GM18511 (cell line): ENCODE data around the gene ZNF778.
"Not testable (repeated sequence)": the region's sequence is repeated elsewhere in the genome, so short reads cannot be mapped to it uniquely, and the experiment has no call there.

Experiments used
- ATAC-seq: cut with Tn5 transposase; IDR thresholded peaks from one replicate; pipeline ENCODE4 v1.9.1; 2021; ENCODE audit warnings: mild to moderate bottlenecking, moderate library complexity; ENCODE audit not compliant: unreplicated experiment

The ZNF778 gene

DNA sequence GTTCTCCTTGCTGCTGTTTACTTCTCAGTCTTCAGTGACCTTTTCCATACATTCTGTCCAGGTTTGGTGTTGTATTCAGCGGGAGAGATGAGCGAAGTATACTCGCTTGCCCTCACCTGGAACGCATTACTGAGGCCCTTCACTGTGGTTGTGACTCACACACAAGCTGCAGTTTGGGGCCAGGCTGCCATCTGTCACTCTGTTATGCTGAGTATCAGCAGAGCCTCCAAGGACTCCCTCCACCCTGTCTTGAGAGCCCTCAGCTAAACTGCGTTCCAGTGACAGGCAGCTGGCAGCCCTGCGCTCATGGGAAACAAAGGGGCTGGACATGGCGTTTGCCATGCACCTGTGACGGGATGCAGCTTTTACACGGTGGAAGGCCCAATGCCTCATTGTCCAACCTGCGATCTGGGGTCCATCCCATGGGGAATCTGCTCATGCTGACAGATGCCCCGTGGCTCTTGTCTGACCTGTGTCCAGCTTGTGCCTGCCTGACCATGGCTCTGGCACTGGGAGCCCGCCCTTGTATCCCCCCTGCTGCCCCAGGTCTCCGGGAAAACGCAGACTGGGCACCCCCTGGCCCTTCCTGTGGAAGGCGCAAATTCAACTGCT is 6.5 kb upstream of the ZNF778 start:
- no peak for ATAC-seq

DNA sequence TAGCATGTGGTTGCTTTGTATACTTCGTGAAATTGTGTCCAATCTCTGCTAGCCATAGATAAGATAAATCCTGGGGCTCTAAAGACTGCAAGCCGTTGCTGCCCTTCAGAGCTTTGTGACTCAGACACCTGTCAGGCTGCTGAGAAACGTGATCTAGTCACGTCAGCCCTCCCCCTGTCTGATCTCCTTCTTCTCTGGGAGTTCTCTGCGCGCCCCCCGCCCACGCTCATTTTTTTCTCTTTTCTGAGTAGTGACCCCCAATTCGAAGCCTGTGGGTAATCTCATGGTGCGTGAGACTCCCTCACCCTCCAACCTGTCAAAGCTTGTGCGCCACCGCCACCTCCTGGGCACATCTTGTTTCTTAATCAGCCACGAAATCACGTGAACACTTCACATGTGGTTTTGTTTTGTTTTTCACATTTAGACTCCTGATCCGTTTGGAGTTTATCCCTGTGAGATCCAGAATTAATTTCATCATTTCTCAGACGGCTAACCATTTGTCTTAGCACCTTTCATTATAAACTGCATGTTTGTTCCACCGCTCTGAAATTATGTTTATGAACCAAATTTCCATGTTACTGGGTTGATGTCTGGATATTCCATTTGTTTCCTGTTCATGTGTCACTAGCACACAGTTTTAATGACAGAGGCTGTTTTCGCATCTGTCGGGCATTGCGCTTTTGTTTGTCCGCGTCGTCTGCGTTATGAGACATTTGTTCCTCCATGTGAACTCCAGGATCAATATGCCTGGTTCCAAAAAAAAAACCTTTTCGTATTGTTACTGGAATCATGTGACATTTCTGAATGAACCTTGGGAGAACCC is 977 bp upstream of the ZNF778 start:
- no peak for ATAC-seq

DNA sequence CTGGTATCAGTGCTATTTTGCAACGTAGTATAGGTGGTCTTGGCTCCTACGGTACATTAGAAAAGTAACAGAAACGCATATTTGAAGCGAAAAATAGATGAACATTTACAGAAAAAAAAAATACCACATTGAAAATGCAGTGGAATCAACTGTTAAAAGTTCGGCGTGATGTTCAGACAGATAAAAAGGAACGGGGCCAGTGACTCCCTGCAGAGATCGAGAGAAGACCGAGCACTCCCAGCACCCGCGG is 440 bp upstream of the ZNF778 start:
- no peak for ATAC-seq

DNA sequence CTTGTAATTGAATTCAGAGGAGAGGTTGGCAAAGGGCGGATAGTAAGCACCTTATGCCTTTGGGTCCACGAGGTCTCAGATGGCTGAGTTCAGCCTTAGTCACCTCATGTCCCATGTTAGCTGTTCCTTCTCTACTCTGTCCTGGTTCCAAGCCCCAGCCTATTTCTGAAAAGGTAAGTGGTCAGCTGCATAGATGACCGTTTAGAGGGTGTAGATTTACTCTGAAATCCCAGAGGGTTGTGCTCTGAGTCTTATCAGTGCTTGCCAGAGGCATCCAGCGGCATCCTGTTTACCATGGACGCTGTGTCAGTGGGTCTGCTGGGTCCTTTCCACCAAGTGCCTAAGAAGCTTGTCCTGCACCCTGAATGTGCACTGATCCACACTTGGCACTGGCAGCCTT is 1.9 kb downstream of the ZNF778 start:
- no peak for ATAC-seq

DNA sequence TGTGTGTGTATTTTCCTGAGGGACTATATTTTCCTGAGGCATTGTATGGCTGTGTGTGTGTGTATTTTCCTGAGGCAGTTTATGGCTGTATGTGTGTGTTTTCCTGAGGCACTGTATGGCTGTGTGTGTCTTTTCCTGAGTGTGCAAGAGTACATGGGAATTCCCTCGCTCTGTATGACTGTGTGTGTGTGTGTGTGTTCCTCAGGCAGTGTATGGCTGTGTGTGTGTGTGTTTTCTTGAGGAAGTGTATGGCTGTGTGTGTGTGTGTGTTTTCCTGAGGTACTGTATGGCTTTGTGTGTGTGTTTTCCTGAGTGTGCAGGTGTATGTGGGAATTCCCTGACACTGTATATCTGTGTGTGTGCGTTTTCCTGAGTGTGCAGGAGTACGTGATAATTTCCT is 4.1 kb downstream of the ZNF778 start:
- ATAC-seq: no peak

DNA sequence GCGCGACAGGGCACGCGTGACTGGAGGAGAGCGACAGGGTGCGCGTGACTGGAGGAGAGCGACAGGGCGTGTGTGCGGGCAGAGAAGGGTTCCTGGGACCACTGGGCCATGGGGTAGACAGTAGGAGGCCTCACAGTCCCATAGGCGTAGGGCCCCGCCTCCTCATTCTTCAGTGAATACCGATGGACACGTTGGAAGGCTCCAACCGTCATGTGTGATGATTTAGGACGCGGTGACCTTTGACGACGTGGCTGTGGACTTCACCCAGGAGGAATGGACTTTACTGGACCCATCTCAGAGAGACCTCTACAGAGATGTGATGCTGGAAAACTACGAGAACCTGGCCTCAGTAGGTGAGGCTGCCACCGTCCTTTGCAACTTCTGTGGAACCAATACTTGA is 5.4 kb downstream of the ZNF778 start:
- ATAC-seq: no peak

DNA sequence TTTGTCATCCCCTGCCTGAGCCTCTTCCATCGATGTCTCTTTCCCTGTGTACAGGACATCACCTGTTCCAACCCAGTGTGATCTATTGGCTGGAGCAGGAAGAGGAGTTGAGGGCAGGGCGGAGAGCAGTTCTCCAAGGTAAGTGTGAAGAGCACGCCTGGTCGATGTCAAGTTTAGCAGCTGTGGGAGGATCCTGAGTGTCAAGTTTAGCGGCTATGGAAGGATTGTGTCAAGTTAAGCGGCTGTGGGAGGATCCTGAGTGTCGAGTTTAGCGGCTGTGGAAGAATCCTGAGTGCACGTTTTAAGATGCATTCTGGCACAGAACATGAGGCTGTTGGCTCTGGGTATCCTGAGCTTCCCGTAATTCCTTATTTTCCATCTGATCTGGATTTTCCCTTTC is 7.2 kb downstream of the ZNF778 start:
- no peak for ATAC-seq

DNA sequence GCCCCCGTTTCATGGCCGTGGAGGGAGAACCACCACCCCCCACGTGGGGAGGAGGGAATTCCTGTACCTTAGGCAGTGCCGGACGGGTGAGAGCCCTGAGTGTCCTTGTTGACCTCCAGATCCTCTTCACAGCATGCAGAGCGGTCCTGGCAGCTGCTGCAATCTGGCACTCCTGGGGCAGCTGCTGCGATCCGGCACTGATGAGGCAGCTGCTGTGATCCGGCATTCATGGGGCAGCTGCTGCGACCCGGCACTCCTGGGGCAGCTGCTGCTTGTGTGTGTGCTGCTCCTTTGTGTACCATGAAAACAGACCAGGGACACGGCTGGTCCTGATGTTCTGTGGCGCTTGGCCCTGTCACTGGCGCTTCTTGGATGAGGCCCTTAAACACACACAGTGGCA is 12.8 kb downstream of the ZNF778 start:
- no peak for ATAC-seq

DNA sequence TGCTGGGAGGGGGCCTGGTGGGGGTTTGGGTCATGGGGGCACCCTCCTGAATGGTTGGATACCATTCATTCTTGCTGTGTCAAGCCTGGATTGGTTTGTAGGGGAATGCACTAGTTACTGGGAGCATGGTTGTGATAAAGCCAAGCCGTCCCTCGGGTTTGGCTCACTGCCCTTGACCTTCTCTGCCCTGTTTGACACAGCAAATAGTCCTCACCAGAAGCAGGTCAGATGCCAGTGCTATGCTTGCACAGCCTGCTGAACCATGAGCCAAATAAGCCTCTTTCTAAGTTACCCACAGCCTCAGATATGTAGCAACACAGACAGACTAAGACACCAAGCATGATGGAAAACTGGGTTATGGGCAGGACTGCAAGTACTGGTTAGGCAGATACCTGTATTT is 14.6 kb downstream of the ZNF778 start:
- ATAC-seq: no peak

DNA sequence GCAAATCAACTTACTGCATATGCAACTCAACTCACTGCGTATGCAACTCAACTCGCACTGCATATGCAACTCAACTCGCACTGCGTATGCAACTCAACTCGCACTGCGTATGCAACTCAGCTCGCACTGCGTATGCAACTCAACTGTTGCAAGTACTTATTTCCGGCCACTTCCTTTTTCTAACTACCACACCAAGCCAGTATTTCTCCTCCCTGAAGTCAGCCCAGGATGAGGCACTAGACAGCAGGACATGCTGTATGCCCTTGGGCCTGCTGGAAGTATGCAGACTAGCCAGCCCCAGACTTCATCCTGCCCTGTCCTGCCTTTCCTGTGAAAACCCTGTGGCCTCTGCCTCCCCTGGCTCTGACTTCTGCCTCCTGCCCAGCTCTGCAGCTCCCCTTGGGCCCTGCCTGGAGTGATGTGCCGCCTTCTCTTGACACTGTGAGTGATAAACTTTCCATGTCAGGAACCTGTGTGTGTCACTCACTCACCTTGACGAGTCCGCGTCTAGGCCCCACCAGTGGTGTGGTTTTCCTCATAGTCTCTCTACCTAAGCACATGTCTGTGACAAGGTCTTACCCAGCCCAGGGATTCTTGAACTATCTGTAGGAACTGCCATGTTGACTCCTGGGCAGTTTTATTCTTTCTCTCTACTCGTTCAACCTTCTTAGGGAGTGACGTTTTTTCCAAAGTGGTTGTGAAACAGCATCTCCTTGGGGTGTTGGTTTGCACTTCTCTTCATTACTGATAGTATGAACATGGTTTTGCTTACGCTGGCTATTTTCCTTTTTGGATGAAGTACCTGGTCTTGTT is 16.4 kb downstream of the ZNF778 start:
- no peak for ATAC-seq

DNA sequence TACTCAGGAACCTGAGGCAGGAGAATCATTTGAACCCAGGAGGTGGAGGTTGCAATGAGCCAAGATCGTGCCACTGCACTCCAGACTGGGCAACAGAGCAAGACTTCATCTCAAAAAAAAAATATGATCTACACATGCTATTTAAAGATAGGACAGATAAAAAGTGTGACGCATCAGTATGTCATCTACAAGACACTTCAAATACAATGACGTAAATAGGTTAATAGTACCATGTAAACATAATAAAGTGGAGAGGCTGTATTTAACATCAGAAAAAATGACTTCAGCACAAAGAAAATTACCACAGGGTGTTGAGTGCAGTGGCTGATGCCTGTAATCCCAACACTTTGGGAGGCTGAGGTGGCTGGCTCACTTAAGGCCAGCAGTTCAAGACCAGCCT is 20.2 kb downstream of the ZNF778 start:
- ATAC-seq: no peak

DNA sequence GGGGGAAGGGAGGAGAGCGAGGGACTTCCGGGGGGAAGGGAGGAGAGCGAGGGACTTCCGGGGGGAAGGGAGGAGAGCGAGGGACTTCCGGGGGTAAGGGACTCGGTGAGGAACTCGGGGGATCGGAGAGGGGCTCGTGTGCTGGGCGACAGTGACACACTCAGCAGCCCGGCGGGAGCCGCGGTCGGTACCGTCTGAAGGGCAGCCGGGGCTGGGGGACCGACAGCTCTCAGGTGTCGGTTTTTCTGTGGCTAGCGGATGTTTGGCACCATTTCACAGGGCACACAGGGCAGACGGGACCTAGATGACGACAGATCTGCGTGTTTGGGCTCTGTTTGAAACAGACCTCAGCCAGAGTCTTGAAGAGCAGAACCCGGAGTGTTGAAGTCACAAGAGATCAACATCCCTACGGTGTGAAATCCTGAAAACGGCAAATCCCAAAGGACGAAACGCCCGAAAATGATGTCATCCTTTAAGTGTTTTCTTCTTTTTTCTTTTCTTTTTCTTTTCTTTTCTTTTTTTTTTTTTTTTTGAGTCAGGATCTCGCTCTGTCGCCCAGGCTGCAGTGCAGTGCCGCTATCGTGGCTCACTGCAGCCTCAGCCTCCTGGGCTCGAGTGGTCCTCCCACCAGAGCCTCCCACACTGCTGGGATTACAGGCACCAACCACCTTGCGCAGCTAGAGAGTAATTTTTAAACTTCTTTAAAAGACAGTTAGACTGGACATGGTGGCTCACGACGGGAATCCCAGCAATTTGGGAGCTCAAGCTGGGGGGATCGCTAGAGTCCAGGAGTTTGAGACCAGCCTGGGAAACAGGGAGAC is 23.9 kb downstream of the ZNF778 start:
- ATAC-seq: peak; percentile 64

DNA sequence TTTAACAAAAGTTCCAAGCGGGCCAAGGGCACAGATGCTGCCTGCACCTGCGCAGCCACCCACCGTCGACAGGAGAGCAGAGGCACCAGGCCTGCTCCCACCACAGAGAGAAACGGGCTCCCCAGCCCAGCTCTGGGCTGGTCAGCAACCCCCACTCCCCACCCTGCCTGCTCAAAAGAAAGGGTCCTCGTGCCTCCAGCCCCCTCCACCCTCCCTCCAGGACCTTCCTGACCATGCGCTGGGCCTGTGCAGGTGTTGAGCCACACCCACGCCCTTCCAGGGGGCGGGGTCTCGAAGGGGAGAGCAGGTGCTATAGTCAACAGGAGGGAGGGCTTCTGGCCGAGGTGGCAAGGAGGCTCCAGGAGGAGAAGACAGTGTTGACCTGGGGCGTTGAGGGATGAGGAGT is 25.3 kb downstream of the ZNF778 start:
- no peak for ATAC-seq

DNA sequence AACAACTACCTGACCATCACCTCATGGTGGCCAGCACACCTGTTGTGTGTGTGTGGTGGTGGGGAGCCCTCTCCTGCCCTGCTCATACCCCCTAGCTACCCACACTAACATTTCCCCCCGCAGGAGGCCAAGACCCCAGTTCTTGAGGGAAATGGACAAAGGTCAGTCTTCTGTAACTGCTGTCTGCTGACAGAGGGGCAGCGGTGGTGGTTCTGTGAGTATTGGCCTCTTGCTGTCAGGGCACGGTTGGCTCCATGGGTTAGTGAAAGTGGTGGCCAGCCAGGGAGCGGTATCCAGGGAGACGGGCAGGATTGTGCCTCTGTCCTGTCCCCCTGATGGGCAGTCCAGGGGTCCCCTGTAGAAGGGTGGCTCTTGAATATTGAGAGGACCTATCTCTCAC is 26.2 kb downstream of the ZNF778 start:
- no peak for ATAC-seq

DNA sequence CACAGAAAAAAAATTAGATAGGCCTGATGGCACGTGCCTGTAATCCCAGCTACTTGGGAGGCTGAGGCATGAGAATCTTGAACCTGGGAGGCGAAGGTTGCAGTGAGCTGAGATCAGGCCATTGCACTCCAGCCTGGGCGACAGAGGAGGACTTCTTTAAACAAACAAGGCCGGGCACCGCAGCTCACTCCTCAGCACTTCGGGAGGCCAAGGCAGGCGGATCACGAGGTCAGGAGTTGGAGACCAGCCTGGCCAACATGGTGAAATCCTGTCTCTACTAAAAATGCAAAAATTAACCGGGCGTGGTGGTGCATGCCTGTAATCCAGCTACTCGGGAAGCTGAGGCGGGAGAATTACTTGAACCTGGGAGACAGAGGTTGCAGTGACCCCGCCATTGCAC is 26.8 kb downstream of the ZNF778 start:
- ATAC-seq: not testable (repeated sequence)

DNA sequence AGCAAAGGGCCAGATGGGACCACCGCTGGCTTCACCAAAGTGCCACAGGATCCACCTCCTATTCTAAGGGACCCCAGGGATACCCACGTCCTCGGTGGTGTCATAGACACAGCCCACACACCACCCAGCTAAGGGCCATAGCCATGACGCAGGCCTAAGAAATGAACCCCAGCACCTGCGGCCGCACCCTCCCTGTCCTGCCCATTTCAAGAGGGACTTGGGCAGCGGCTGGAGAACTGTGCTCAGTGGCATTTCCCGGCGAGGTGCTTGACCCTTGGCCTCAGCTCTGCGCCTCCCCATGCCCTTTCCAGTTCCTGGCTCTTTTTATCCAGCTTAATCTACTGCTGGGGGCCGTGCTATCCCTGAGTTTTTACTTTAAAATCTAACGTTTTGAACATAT is 27.3 kb downstream of the ZNF778 start:
- ATAC-seq: no peak

DNA sequence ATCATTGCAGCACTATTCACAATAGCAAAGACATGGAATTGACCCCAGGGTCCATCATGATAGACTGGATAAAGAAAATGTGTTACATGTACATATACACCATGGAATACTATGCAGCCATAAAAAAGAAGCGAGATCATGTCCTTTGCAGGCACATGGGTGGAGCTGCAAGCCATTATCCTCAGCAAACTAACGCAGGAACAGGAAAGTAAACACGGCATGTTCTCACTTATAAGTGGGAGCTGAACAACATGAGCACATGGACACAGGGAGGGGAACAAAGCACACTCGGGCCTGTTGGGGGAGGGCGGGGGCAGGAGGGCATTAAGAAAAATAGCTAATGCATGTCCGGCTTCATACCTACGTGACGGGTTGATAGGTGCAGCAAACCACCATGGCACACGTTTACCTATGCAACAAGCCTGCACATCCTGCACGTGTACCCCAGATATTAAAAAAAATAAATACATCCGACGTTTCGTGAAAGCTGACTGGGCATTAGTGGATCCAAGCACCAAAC is 28.9 kb downstream of the ZNF778 start:
- no peak for ATAC-seq

DNA sequence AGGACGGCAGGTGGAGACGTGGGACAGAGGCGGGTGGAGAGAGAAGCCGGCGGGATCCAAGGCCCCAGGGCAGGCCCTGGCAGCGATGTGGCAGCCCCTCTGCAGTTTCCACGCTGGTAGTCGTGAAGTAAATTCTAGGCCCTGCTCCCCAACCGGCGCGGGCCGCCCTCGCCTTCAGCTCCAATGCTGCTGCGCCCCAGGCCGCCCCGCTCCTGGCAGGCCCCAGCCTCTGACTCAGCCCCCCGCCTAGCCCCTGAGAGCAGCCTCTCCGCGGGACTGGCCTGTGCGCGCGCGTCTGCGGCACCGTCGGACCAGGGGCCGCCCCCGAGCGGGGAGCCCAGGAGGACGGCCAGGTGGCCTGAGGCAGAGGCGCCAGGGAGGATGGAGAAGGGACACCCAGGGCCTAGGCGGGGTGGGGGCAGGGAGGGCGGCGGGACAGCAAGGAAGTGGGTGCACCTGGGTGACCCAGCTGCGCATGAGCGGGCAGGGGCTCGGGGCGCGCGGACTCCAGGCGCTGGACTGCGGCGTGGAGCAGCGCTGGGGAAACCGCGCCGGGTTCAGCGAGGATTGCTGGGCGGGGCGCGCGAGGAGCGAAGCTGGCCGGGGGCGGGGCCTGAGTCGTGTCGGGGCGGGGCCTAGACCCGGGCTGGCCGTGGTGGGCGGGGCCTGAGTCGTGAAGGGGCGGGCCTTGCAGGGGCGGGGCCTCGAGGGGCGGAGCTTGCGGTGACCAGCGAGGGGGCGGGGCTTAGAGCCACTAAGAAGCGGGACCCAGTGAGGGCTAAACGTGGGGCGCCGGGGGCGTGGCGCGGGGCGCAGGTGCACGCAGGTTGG is 29.6 kb downstream of the ZNF778 start:
- ATAC-seq: peak; percentile 84

DNA sequence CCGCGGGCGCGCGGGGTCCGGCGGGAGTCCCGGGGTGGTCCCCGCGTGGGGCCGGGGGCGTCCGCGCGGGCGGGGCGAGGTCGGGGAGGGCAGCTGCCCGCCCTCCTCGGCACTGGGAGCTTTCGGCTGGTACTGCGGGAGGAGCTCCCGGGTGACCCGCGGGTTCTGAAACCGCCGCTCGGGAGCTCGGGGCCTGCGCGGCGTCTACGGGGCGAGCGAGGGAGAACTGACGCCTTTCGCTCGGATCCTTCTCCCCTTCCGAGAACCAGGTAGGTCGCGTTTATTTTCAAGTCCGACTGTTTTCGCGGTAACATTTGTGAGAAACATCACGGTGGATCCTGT is 30.2 kb downstream of the ZNF778 start:
- peak; percentile 38 for ATAC-seq

DNA sequence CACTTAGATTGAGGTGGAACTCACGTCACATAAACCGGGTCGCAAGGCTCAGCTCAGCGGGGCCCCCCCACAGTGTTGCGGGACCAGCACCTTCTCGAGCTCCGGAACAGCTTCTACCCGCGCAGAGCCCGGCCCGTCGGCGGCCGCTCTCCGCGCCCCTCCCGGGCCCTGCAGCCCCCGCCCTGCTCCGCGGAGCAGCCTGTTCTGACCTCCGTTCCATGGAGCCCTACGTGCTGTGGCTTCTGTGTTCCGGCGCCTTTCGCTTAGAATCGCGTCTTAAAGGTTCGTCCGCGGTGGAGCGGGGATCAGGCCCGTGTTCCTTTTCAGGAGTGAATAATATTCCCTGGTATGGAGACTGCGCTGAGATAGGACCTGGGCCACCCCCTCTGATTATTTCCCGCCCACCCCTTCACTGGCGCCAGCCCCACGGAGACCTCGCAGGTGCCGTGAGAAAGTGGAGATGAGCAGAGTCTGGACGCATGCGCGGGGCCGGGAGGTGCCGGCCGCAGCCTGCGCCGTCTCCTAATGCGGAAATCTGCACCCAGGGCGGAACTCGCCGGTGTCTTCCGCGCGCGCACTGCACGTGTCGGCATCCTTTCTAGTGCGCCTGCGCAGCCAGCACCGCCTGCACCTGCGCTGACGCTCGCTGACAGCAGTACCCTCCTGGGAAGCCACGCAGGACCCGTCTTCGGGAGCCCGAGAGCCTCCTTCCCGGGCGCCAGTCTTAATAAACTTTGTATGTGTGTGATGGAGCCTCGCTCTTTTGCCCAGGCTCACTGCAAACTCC is 30.9 kb downstream of the ZNF778 start:
- no peak for ATAC-seq
